ENCODE data around the gene STUM. TPM values are rescaled to one million over a fixed set of nuclear protein-coding genes. Genes with fewer than 3 reads are reported as not detected.

The STUM gene
- total RNA-seq, 2 experiments from 2014 or later = not detected

GRCh38 chr1:226602186-226603021 lies 53.8 kb downstream of the STUM start:
- Mint-ChIP-seq H3K27ac (no peak overlapping the region), H3K4me1 (ENCODE audit: low read depth) (no peaks in the 10 kb centered on the region)
- CTCF ChIA-PET = no interaction called here

GRCh38 chr1:226603022-226603857 lies 54.7 kb downstream of the STUM start:
- H3K4me1 Mint-ChIP-seq (ENCODE audit: low read depth) = no peaks in the 10 kb centered on the region
- intact Hi-C loops (cut with DNase I, micrococcal nuclease) = no loop called here
- ChIA-PET CTCF (no interaction called here), POLR2A (no interaction called here)
- no peak overlapping the region for H3K4me3 ChIP-seq (ENCODE audit: low read length)
- no peaks in the 10 kb centered on the region for H3K27me3 Mint-ChIP-seq
- H3K4me3 Mint-ChIP-seq = no peak overlapping the region
- peaks cover 0 to 4% of the 10 kb centered on the region in 2 experiments for H3K9me3 ChIP-seq (ENCODE audit: control insufficient read depth in 1 of 2, insufficient read depth in 1 of 2, low read length in 2 of 2)
- no peak for TF ChIP-seq CTCF (IDR thresholded peaks at IDR 0.05)
- no peaks in the 10 kb centered on the region for H3K36me3 Mint-ChIP-seq (ENCODE audit: low read depth)
- H3K27ac ChIP-seq (ENCODE audit: low read depth in 1 of 2, low read length in 2 of 2) = no peak overlapping the region
- ATAC-seq (ENCODE audit: poor library complexity) (no peak), DNase-seq (no peak)
- no peaks in the 10 kb centered on the region for H3K36me3 ChIP-seq (ENCODE audit: insufficient read depth, low read length)
- H3K27me3 ChIP-seq (ENCODE audit: control insufficient read depth in 1 of 2, insufficient read depth in 2 of 2, low read length in 2 of 2) = no peaks in the 10 kb centered on the region
- H3K9me3 Mint-ChIP-seq = no peaks in the 10 kb centered on the region
- no peaks in the 10 kb centered on the region for H3K4me1 ChIP-seq (ENCODE audit: insufficient read depth, low read length)
- H3K27ac Mint-ChIP-seq = no peak overlapping the region

More at GRCh38 chr1:226602186-226603021, 53.8 kb downstream of the STUM start:
- peaks cover 0 to 2% of the 10 kb centered on the region in 2 experiments for H3K27me3 ChIP-seq (ENCODE audit: control insufficient read depth in 1 of 2, insufficient read depth in 2 of 2, low read length in 2 of 2)
- POLR2A ChIA-PET = no interaction called here
- intact Hi-C loops (cut with DNase I, micrococcal nuclease) = no loop called here
- Mint-ChIP-seq H3K36me3 (ENCODE audit: low read depth) (no peaks in the 10 kb centered on the region), H3K4me3 (no peak overlapping the region), H3K27me3 (no peaks in the 10 kb centered on the region), H3K9me3 (no peaks in the 10 kb centered on the region)
- no peak overlapping the region for H3K27ac ChIP-seq (ENCODE audit: low read depth in 1 of 2, low read length in 2 of 2)
- TF ChIP-seq CTCF (IDR thresholded peaks at IDR 0.05) = no peak
- no peaks in the 10 kb centered on the region for H3K36me3 ChIP-seq (ENCODE audit: insufficient read depth, low read length)
- DNase-seq (no peak), ATAC-seq (ENCODE audit: poor library complexity) (no peak)
- no peak overlapping the region for H3K4me3 ChIP-seq (ENCODE audit: low read length)
- H3K9me3 ChIP-seq (ENCODE audit: control insufficient read depth in 1 of 2, insufficient read depth in 1 of 2, low read length in 2 of 2) = peaks cover 0 to 4% of the 10 kb centered on the region in 2 experiments
- no peaks in the 10 kb centered on the region for H3K4me1 ChIP-seq (ENCODE audit: insufficient read depth, low read length)

- TF ChIP-seq CTCF (IDR thresholded peaks at IDR 0.05) = no peak
- intact Hi-C loops (cut with DNase I, micrococcal nuclease) = no loop called here
Observed at GRCh38 chr1:226603858-226604559, 55.4 kb downstream of the STUM start.

More at GRCh38 chr1:226603858-226604559, 55.4 kb downstream of the STUM start:
- H3K9me3 Mint-ChIP-seq = no peaks in the 10 kb centered on the region
- no peaks in the 10 kb centered on the region for H3K27me3 ChIP-seq (ENCODE audit: control insufficient read depth in 1 of 2, insufficient read depth in 2 of 2, low read length in 2 of 2)
- H3K36me3 Mint-ChIP-seq (ENCODE audit: low read depth) = no peaks in the 10 kb centered on the region
- H3K27me3 Mint-ChIP-seq = no peaks in the 10 kb centered on the region
- no peaks in the 10 kb centered on the region for H3K4me1 Mint-ChIP-seq (ENCODE audit: low read depth)
- H3K4me3 Mint-ChIP-seq = no peak overlapping the region
- POLR2A ChIA-PET = no interaction called here
- CTCF ChIA-PET = no interaction called here
- H3K27ac ChIP-seq (ENCODE audit: low read depth in 1 of 2, low read length in 2 of 2) = no peak overlapping the region
- no peak overlapping the region for H3K4me3 ChIP-seq (ENCODE audit: low read length)
- ATAC-seq (ENCODE audit: poor library complexity) (no peak), DNase-seq (no peak)
- H3K4me1 ChIP-seq (ENCODE audit: insufficient read depth, low read length) = peaks cover 4% of the 10 kb centered on the region
- H3K36me3 ChIP-seq (ENCODE audit: insufficient read depth, low read length) = no peaks in the 10 kb centered on the region
- peaks cover 0 to 4% of the 10 kb centered on the region in 2 experiments for H3K9me3 ChIP-seq (ENCODE audit: control insufficient read depth in 1 of 2, insufficient read depth in 1 of 2, low read length in 2 of 2)
- H3K27ac Mint-ChIP-seq = no peak overlapping the region

All from CD4-positive, alpha-beta T cell (primary cell).